Activated T-helper 1 cell treated with anti-CD3 and anti-CD28 coated beads, Interleukin-2, amount 50 U/mL, for 16 hours (primary cell): ENCODE results near the gene COL28A1.
"Not testable (repeated sequence)": the region's sequence is repeated elsewhere in the genome, so short reads cannot be mapped to it uniquely, and the experiment has no call there.

Source experiments
- DNase-seq, 2 donors: peaks; one replicate each; pipeline ENCODE4 v3.0.0-alpha.2; 2020; ENCODE audit warnings: low read depth in 1 of 2, low spot score in 1 of 2

COL28A1 gene

GRCh38 chr7:7421826-7422225 is 113.8 kb downstream of the COL28A1 start:
- no peak for DNase-seq

- no peak for DNase-seq
These were observed 116.7 kb downstream of the COL28A1 start for GRCh38 chr7:7418997-7419396.

DNA sequence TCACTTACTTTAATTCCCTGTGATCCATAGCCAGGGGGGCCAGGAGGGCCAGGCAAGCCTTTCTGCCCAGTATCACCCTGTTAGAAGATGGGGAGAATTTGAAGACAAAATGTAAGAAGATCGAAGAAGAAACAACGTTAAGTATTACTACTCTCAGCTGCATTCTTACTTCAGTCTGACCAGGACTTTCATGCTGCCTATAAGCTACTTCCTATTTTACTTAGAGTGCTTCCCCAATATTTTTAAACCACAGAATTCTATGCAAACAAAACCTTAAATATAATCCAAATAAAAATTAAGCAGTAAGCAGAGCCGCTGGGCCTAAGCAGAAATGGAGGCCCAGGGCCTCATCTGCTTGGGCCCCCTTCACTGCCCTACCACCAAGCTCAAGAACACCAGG is 117.8 kb downstream of the COL28A1 start:
- no peak for DNase-seq

- DNase-seq, result no peak
These were observed 118.3 kb downstream of the COL28A1 start for GRCh38 chr7:7417414-7417813.

GRCh38 chr7:7416031-7416858 is 119.4 kb downstream of the COL28A1 start:
- no peak for DNase-seq

GRCh38 chr7:7414791-7415603 is 120.7 kb downstream of the COL28A1 start:
- DNase-seq, result no peak

- no peak for DNase-seq
These were observed 127.5 kb downstream of the COL28A1 start for GRCh38 chr7:7408001-7408770.

GRCh38 chr7:7405461-7405860 is 130.2 kb downstream of the COL28A1 start:
- no peak for DNase-seq

DNA sequence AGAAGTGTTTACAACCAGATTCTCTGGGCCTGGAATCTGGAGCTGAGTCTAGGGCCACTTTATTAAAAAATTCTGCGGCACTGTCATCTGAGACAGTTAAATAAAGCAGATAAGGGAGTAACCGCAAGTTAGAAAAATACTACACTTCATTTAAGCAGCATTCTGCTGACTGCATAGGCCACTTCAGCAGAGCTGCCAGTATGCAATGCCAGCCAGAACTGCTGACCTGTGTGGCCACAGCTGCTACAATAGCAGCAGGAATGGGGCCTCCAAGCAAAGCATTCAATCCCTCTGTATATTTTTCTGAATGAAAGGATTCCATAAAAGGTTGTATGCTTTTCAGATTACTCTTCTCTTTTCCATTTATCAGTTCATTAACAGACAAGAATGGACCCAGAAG is 136.0 kb downstream of the COL28A1 start:
- no peak for DNase-seq

GRCh38 chr7:7395785-7396184 is 139.9 kb downstream of the COL28A1 start:
- no peak for DNase-seq

GRCh38 chr7:7388164-7388563 is 147.5 kb downstream of the COL28A1 start:
- not testable (repeated sequence) for DNase-seq

GRCh38 chr7:7385421-7385820 is 150.3 kb downstream of the COL28A1 start:
- DNase-seq, result no peak

- no peak for DNase-seq
These were observed 151.4 kb downstream of the COL28A1 start for GRCh38 chr7:7384228-7384627.

- no peak for DNase-seq
These were observed 160.1 kb downstream of the COL28A1 start for GRCh38 chr7:7375538-7375937.

DNA sequence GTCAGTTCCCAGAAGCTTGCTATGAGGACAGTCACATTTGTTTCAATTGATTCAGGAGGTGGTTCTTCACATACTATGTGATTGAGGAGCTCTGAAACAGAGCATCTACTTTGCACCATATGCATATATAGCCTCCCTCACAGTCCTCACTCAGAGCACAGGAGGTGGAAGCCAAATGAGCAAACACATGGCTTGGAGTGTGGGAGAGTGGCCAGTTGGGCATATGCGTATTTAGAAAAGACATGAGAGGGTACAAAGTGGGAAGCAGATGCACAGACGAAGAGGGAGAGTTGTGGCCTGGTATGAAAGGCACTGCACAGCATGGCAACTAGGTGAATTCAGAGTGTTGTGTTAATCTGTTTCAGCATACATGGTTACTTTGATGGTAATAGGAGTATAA is 165.6 kb downstream of the COL28A1 start:
- no peak for DNase-seq

- DNase-seq, result no peak
These were observed 166.5 kb downstream of the COL28A1 start for GRCh38 chr7:7369134-7369533.

DNA sequence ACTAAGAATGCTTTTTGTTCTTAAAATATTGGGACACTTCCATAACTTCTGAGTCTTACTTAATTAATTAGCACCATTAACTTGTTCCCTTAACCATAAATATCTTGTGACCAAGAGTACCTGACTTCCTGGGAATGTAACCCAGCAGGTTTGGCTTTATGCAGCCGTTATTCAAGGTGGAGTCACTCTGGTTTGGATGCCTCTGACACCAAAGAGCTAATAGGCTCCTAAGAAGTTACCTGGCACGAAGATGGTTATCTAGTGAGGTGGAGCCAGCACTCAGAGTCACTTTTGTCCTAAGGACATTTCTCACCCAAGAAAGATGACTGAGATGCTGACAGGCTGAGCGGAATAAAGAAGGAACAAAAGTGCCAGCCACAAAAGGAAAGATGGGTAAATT is 181.0 kb downstream of the COL28A1 start:
- no peak for DNase-seq

DNA sequence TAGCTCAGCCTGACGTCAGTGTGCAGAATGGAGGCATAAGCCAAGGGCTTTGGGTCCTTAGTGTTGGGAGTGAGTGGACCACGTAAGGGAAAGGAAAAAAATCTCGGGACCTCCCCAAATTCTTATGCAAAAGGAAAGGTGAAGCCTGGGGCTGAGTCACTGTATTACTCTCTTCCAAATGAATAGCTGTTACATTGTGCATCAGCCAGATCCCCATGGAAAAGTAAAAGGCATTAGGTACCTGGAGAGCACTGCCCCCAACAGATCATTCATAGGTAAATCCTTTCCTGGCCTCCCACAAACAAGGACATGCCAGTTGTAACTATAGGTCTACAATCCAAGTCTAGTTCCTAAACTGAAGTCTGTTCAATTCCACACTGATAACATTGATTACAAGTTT is 182.8 kb downstream of the COL28A1 start:
- DNase-seq, result no peak

- no peak for DNase-seq
These were observed 183.8 kb downstream of the COL28A1 start for GRCh38 chr7:7351832-7352231.

DNA sequence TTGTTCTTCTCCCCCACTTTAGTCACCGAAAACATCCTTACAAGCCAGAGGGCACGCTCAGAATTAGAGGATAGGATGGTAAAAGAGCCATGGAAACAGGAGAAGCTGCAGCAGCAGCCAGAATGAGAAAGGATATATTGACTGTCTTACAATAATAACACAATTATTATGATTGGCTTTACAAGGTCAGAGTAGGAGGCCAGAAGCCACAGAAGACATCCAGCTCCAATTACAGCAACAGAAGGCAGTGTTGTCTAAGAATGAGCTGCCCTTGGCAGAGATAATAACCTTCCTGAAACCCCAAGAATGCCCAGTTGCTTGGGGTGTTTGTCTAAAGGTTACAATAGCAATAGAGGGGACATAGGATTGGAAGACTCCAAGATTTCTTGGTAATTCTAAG is 184.5 kb downstream of the COL28A1 start:
- no peak for DNase-seq

GRCh38 chr7:7349156-7349555 is 186.5 kb downstream of the COL28A1 start:
- no peak for DNase-seq

DNA sequence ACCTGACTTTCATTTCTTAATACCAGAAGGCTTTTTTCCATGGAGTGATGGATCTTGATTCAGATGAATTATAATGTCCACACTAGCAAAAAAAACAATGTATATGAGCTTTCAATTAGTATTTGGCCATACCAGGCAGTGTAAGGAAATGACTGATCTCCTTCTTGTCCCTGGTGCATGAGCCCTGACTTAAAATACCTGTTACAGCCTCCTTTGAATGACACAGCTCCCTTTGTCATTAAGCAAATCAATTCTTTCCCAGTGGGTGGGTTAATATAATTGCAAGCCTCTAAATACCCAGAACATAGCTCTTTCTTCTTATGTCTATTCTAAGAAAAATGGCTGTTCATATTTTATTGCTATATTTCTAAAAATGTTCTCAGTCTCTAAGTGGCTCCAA is 188.6 kb downstream of the COL28A1 start:
- DNase-seq, result no peak
